Middle frontal gyrus (tissue), 1 donor: ENCODE measurements around the gene ADIG.

Experiments
- DNase-seq: peaks from one replicate; pipeline ENCODE4 v3.0.0-alpha.2; 2015; ENCODE audit warnings: low spot score; ENCODE audit errors: extremely low spot score

The ADIG gene

DNA sequence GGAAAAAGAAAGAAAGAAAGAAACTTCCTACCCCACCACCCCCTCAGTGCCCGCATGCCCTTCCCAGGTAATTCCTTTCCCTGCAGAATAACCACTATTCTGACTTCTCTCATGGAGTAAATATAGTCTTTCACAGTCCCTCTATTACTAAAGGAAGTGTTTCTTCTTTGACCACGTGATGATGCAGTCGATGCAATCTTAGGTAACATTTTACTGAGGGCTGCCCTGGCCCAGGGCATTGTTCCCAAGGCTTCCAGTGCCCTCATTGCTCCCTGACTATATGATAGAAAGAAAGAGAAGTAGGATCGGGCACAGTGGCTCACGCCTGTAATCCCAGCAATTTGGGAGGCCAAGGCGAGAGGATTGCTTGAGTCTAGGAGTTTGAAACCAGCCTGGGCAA, 49.7 kb downstream of the ADIG start:
- no peak for DNase-seq

DNA sequence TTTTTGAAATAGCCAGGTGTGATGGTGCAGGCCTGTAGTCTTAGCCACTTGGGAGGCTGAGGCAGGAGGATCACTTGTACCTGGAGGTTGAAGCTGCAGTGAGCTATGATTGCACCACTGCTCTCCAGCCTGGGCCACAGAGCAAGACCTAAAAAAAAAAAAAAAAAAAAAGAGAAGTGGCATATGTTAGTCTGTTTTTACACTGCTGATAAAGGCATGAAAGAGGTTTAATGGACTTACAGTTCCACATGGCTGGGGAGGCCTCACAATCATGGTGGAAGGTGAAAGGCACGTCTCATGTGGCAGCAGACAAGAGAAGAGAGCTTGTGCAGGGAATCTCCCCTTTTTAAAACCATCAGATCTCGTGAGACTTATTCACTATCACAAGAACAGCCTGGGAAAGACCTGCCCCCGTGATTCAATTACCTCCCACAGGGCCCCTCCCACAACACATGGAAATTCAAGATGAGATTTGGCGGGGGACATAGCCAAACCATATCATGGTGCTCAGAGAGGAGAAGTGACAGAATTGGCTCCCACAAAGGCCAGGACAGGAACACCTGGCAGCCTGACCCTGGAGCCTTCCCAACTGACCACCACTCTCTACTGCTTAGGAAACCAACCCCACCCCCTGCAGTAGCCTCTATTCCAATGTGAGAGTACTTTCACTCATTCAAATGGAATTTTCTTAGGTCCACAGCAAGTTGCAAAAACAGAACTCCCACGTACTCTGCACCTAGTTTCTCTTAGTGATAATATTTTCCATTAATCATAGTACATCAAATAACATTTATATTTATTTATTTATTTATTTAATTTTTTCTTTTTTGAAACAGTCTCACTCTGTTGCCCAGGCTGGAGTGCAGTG, 50.4 kb downstream of the ADIG start:
- DNase-seq: no peak

DNA sequence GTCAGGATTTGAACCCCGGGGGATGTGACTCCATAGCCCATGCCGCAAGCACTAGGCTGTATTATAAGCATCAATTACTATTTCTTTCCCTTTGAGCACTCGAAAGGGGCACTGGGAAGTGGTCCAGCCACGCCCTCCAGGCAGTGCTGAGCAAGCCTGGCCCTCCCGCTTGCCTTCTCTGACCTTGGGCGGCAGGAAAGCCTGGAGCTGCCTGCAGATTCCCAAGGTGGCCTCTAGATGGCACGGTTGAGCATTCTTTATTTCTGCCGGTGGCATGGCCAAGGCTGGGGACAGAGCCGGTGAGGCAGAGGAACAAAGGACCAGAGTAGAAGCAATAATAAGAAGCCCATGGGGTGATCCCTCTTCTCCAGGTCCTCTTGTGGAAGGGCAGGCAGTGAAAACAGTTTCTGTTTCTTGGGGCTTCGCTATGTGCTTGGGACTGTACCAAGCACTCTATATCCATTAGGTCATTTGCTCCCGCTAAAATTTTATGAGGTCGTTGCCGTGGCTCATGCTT, 52.6 kb downstream of the ADIG start:
- peak; percentile 17 for DNase-seq

DNA sequence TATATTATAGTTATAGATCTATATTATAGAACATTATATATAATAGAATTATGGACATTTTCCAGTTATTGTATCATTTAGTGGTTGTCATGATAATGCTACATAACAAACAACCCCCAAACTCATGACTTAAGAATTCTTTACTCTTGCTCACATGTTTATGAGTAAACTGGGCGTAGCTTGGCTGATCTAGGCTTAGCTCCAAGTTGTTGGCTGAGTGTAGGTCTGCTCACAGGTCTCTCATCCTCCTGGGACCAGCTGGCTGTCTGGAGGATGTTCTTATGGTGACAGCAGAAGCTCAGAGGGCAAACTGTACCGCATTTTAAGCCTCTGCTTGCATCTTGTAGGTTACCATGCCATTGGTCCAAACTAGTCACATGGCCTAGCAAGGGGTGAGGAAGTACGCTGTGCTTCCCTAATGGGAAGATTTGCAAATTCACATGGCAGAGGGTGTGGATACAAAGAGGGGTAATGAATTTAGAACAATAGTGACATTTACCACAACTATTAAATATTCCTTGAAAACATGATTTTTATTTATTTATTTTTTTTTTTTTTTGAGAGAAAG, 54.8 kb downstream of the ADIG start:
- no peak for DNase-seq
